Progenitor cell of endocrine pancreas (in vitro differentiated cells): ENCODE measurements around the gene PCSK9. TPM values are rescaled to one million over a fixed set of nuclear protein-coding genes. Genes with fewer than 3 reads are reported as not detected.

Source experiments
- DNase-seq: peaks from one replicate; pipeline ENCODE4 v3.0.0; 2021; ENCODE audit warnings: low spot score; ENCODE audit not compliant: unreplicated experiment
- H3K27ac Mint-ChIP-seq: 2 replicates; pipeline ENCODE4 v1.8.0; 2021; ENCODE audit warnings: mild to moderate bottlenecking, moderate library complexity, mixed read lengths
- H3K27me3 Mint-ChIP-seq: 2 replicates; pipeline ENCODE4 v1.8.0; 2021; ENCODE audit warnings: mixed read lengths
- H3K36me3 Mint-ChIP-seq: 2 replicates; pipeline ENCODE4 v1.8.0; 2022; ENCODE audit warnings: mixed read lengths; ENCODE audit not compliant: insufficient read depth
- H3K4me1 Mint-ChIP-seq: 2 replicates; pipeline ENCODE4 v1.8.0; 2021; ENCODE audit warnings: low read depth, mixed read lengths
- H3K4me3 Mint-ChIP-seq: 2 replicates; pipeline ENCODE4 v1.8.0; 2021; ENCODE audit warnings: low read depth, mild to moderate bottlenecking, moderate library complexity, mixed read lengths
- H3K9me3 Mint-ChIP-seq: 2 replicates; pipeline ENCODE4 v1.8.0; 2021; ENCODE audit warnings: low read depth, mixed read lengths
- CTCF ChIP-seq: fragments of 200-600 bp; sonication (generic); IDR thresholded peaks from one replicate; pipeline ENCODE4 v1.5.0; 2021; ENCODE audit warnings: antibody characterized with exemption, mild to moderate bottlenecking; ENCODE audit not compliant: unreplicated experiment
- total RNA-seq: library from RNA; stranded (reverse); gene quantifications from 2 replicates; pipeline ENCODE4 v1.2.1, GENCODE V29; 2021

The PCSK9 gene
- total RNA-seq, 1 donor from 2014 or later = 18.7 TPM

GRCh38 chr1:55046871-55047270, 7.5 kb downstream of the PCSK9 start:
- Mint-ChIP-seq H3K27me3 (peaks cover 5% of the 10 kb centered on the region), H3K27ac (no peak overlapping the region), H3K4me1 (peaks cover 2% of the 10 kb centered on the region), H3K36me3 (peaks cover 2% of the 10 kb centered on the region), H3K4me3 (no peak overlapping the region), H3K9me3 (no peaks in the 10 kb centered on the region)
- DNase-seq = no peak
- TF ChIP-seq CTCF = no peak

- Mint-ChIP-seq H3K4me1 (peaks cover 3% of the 10 kb centered on the region), H3K27me3 (no peaks in the 10 kb centered on the region), H3K9me3 (no peaks in the 10 kb centered on the region), H3K36me3 (peaks cover 2% of the 10 kb centered on the region), H3K4me3 (no peak overlapping the region), H3K27ac (no peak overlapping the region)
- no peak for DNase-seq
- TF ChIP-seq CTCF = no peak
Observed at GRCh38 chr1:55047611-55048010, 8.3 kb downstream of the PCSK9 start.

GRCh38 chr1:55048453-55049270, 9.3 kb downstream of the PCSK9 start:
- H3K27ac Mint-ChIP-seq = peak overlapping the region; percentile 67
- no peak for DNase-seq
- H3K36me3 Mint-ChIP-seq = peaks cover 2% of the 10 kb centered on the region
- TF ChIP-seq CTCF = no peak
- peaks cover 11% of the 10 kb centered on the region for H3K4me1 Mint-ChIP-seq
- H3K27me3 Mint-ChIP-seq = no peaks in the 10 kb centered on the region
- H3K4me3 Mint-ChIP-seq = no peak overlapping the region
- no peaks in the 10 kb centered on the region for H3K9me3 Mint-ChIP-seq

- Mint-ChIP-seq H3K9me3 (no peaks in the 10 kb centered on the region), H3K36me3 (peaks cover 2% of the 10 kb centered on the region)
Observed at GRCh38 chr1:55049271-55049913, 10.0 kb downstream of the PCSK9 start.

GRCh38 chr1:55049914-55050278, 10.5 kb downstream of the PCSK9 start:
- Mint-ChIP-seq H3K27me3 (no peaks in the 10 kb centered on the region), H3K27ac (no peak overlapping the region), H3K4me3 (no peak overlapping the region), H3K4me1 (peaks cover 11% of the 10 kb centered on the region), H3K36me3 (peaks cover 2% of the 10 kb centered on the region), H3K9me3 (no peaks in the 10 kb centered on the region)
- no peak for TF ChIP-seq CTCF
- DNase-seq = no peak

More at GRCh38 chr1:55049271-55049913, 10.0 kb downstream of the PCSK9 start:
- Mint-ChIP-seq H3K27me3 (no peaks in the 10 kb centered on the region), H3K27ac (no peak overlapping the region), H3K4me3 (no peak overlapping the region), H3K4me1 (peaks cover 11% of the 10 kb centered on the region)
- no peak for DNase-seq
- TF ChIP-seq CTCF = no peak
